HUES64 (cell line): Measurements from ENCODE around the gene URI1.

Experiments
- H3K27ac ChIP-seq: 2 replicates; pipeline ENCODE4 v1.7.0; 2013; ENCODE audit warnings: low read depth, low read length, inconsistent platforms
- H3K27me3 ChIP-seq: 2 replicates; pipeline ENCODE4 v1.6.1; 2013; ENCODE audit warnings: mild to moderate bottlenecking, low read length; ENCODE audit not compliant: insufficient read depth
- H3K36me3 ChIP-seq: 2 replicates; pipeline ENCODE4 v1.6.1; 2013; ENCODE audit warnings: mild to moderate bottlenecking, low read length; ENCODE audit not compliant: insufficient read depth
- H3K4me1 ChIP-seq: 2 replicates; pipeline ENCODE4 v1.6.1; 2013; ENCODE audit warnings: mild to moderate bottlenecking, low read length, moderate library complexity; ENCODE audit not compliant: insufficient read depth
- H3K4me3 ChIP-seq: 2 replicates; pipeline ENCODE4 v1.5.1; 2013; ENCODE audit warnings: mild to moderate bottlenecking, low read length, moderate library complexity
- H3K9ac ChIP-seq: 2 replicates; pipeline ENCODE4 v1.6.1; 2013; ENCODE audit warnings: mild to moderate bottlenecking, low read depth, low read length
- H3K9me3 ChIP-seq: 2 replicates; pipeline ENCODE4 v1.6.1; 2013; ENCODE audit warnings: low read depth, low read length; ENCODE audit not compliant: insufficient read depth
- WGBS: fragments of 150-250, 120-280 bp; methylation state at CpG from one replicate; pipeline ENCODE4 v1.1.7; 2013; ENCODE audit warnings: missing lambda C conversion rate; 5-methylcytosine and 5-hydroxymethylcytosine counted together

URI1 gene

GRCh38 chr19:30044273-30045248 is 102.5 kb downstream of the URI1 start:
- no peak overlapping the region for H3K4me3 ChIP-seq
- 94% methylated on average over 13 of the region's 13 CpGs for WGBS
- no peak overlapping the region for H3K27ac ChIP-seq

DNA sequence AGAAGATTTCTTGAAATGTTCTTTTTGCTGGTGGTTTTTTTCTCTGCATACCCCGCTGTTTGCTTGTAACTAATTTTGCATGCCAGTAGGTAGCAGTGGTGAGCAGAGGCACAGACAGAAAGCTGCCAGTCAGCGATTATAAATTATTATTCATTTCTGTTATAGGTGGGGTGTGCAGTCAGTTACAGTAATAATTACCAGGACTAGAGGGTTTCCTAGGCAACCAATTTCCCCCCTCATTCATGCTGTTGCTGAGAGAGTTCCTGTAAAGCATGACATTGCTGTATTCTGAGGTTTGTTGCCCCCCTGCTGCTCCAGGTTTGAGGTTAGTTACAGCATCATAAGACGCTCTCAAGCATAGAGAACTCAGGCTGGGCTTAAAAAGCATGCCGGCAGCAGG is 104.5 kb downstream of the URI1 start:
- H3K4me1 ChIP-seq: peaks cover 11% of the 10 kb centered on the region
- H3K27me3 ChIP-seq: no peaks in the 10 kb centered on the region
- no peak overlapping the region for H3K4me3 ChIP-seq
- no peaks in the 10 kb centered on the region for H3K9me3 ChIP-seq
- WGBS: 32% methylated on average over 3 of the region's 4 CpGs
- no peak overlapping the region for H3K27ac ChIP-seq
- no peaks in the 10 kb centered on the region for H3K36me3 ChIP-seq
- no peak overlapping the region for H3K9ac ChIP-seq

More at GRCh38 chr19:30044273-30045248, 102.5 kb downstream of the URI1 start:
- no peak overlapping the region for H3K9ac ChIP-seq
- H3K9me3 ChIP-seq: peaks cover 10% of the 10 kb centered on the region
- H3K4me1 ChIP-seq: peaks cover 11% of the 10 kb centered on the region
- H3K27me3 ChIP-seq: no peaks in the 10 kb centered on the region
- no peaks in the 10 kb centered on the region for H3K36me3 ChIP-seq

DNA sequence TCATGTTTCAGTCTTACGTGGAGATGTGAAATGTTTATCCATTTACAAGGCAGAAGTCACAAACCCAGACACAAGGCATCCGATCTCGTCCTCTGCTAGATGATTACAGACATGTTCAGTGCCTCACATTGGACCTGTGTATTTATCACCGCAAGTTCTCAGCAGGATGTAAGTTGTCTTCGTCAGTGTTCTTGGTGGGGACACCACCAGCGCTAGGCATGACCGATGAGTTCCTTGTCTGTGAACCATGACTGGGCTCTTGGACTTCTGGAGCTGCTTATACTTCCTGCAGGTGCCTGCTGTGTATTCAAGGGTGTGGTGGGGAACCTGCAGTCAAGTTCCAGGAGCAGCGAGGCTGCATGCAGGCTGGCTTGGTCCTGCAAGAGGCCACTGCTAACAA is 105.4 kb downstream of the URI1 start:
- no peaks in the 10 kb centered on the region for H3K36me3 ChIP-seq
- H3K4me1 ChIP-seq: peaks cover 4% of the 10 kb centered on the region; the same call in 1 of the 2 replicates
- no peak overlapping the region for H3K9ac ChIP-seq
- no peaks in the 10 kb centered on the region for H3K27me3 ChIP-seq
- H3K9me3 ChIP-seq: no peaks in the 10 kb centered on the region
- H3K4me3 ChIP-seq: no peak overlapping the region
- WGBS: 97% methylated on average over 8 of the region's 8 CpGs
- no peak overlapping the region for H3K27ac ChIP-seq

DNA sequence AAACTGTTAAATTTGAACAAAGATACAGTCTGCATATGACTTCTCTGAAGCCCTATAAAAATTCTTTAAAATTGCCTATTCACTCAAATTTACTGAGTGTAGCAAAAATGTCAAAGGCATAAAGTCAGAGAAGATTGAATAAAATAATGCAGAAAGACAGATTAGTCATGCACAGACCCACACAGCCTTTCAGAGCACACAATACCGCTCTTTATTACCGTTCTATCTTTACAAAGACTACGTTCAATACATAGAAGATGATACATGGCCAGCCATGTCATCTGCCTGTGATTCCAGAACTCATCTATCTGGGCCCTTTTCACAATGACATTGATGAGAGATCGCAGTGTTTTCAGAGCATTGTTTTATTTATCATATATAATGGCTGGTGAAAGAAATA is 107.2 kb downstream of the URI1 start:
- Histone ChIP-seq H3K9me3 (no peaks in the 10 kb centered on the region), H3K4me3 (no peak overlapping the region), H3K27ac (no peak overlapping the region), H3K4me1 (peaks cover 4% of the 10 kb centered on the region; the same call in 1 of the 2 replicates), H3K36me3 (no peaks in the 10 kb centered on the region), H3K27me3 (no peaks in the 10 kb centered on the region), H3K9ac (no peak overlapping the region)
- WGBS: 94% methylated on average over 4 of the region's 4 CpGs

DNA sequence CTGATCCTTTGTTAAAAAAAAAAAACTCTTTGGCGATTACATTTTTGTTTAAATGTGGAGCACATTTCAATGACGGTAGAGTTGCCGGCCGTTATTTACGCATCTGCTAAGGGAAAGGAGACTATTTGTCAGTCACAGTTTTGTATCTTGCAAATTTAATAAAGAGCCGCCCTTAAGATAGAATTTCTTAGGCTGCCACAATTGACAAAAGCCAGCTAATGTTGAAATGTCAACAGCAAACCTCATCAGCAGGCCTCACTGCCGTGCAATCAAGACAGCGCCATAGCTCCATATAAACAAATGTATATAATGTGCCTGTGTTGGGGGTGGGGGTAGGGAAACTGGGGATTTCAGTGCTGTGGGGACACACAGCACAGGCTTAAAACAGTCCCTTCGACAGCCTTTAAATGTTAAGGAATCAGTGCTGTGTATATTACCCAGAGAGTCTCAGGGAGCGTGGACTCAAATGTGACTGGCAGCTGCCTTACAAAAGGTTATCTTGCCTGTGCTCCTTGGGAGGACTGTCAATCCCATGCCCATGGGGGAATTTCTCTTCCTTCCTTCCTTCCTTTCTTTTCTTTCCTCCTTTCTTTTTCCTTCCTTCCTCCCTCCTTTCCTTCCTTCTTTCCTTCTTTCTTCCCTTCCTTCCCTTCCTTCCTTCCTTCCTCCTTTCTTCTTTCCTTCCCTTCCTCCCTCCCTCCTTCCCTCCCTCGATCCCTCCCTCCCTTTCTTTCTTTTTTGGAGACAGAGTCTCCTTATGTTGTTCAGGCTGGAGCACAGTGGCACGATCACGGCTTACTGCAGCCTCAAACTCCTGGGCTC is 108.0 kb downstream of the URI1 start:
- Histone ChIP-seq H3K27ac (no peak overlapping the region), H3K4me1 (peaks cover 4% of the 10 kb centered on the region; the same call in 1 of the 2 replicates), H3K27me3 (no peaks in the 10 kb centered on the region), H3K9me3 (no peaks in the 10 kb centered on the region), H3K36me3 (no peaks in the 10 kb centered on the region), H3K9ac (no peak overlapping the region; the same call in 1 of the 2 replicates), H3K4me3 (no peak overlapping the region)
- WGBS: 93% methylated on average over 13 of the region's 13 CpGs

GRCh38 chr19:30052122-30053075 is 110.4 kb downstream of the URI1 start:
- Histone ChIP-seq H3K9ac (no peak overlapping the region), H3K9me3 (no peaks in the 10 kb centered on the region), H3K27ac (no peak overlapping the region), H3K36me3 (no peaks in the 10 kb centered on the region), H3K27me3 (no peaks in the 10 kb centered on the region), H3K4me3 (no peak overlapping the region), H3K4me1 (no peaks in the 10 kb centered on the region)
- WGBS: 93% methylated on average over 17 of the region's 18 CpGs

GRCh38 chr19:30053558-30053957 is 111.5 kb downstream of the URI1 start:
- no peak overlapping the region for H3K27ac ChIP-seq
- H3K9me3 ChIP-seq: no peaks in the 10 kb centered on the region
- no peak overlapping the region for H3K9ac ChIP-seq
- H3K4me1 ChIP-seq: no peaks in the 10 kb centered on the region
- H3K36me3 ChIP-seq: no peaks in the 10 kb centered on the region
- no peaks in the 10 kb centered on the region for H3K27me3 ChIP-seq
- H3K4me3 ChIP-seq: no peak overlapping the region
- WGBS: 93% methylated on average over 18 of the region's 18 CpGs

DNA sequence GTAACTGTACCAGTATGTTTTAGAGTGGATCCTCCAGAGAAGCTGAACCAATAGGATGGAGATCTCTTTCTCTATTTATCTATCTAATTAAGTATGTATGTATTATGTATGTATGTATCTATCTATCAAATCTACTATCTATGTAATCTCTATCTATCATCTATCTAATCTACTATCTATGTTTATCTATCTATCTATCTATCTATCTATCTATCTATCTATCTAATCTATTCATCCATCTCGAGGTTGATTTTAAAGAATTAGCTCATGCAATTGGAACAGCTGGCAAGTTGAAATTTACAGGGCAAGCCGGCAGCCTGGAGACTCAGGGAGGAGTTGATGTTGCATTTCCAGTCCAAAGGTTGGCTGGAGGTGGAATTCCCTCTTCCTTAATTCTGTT is 112.2 kb downstream of the URI1 start:
- no peaks in the 10 kb centered on the region for H3K4me1 ChIP-seq
- WGBS: 89% methylated on average over 2 of the region's 2 CpGs

GRCh38 chr19:30056580-30056979 is 114.5 kb downstream of the URI1 start:
- 92% methylated on average over 1 of the region's 2 CpGs for WGBS
- Histone ChIP-seq H3K27ac (no peak overlapping the region), H3K36me3 (no peaks in the 10 kb centered on the region), H3K9ac (no peak overlapping the region), H3K4me3 (no peak overlapping the region), H3K4me1 (no peaks in the 10 kb centered on the region), H3K9me3 (no peaks in the 10 kb centered on the region), H3K27me3 (no peaks in the 10 kb centered on the region)

More for the DNA sequence above, 112.2 kb downstream of the URI1 start:
- Histone ChIP-seq H3K27ac (no peak overlapping the region), H3K4me3 (no peak overlapping the region), H3K27me3 (no peaks in the 10 kb centered on the region), H3K9me3 (no peaks in the 10 kb centered on the region), H3K9ac (no peak overlapping the region), H3K36me3 (no peaks in the 10 kb centered on the region)

- H3K36me3 ChIP-seq: no peaks in the 10 kb centered on the region
- H3K9ac ChIP-seq: no peak overlapping the region
- H3K27ac ChIP-seq: no peak overlapping the region
- H3K4me1 ChIP-seq: no peaks in the 10 kb centered on the region
- H3K27me3 ChIP-seq: no peaks in the 10 kb centered on the region
- no peak overlapping the region for H3K4me3 ChIP-seq
- H3K9me3 ChIP-seq: no peaks in the 10 kb centered on the region
- WGBS: 94% methylated on average over 27 of the region's 27 CpGs
Observed at GRCh38 chr19:30059741-30060457, 117.9 kb downstream of the URI1 start.
